Measurements from ENCODE around the gene NEAT1. TPM values are rescaled to one million over a fixed set of nuclear protein-coding genes. Genes with fewer than 3 reads are reported as not detected.

NEAT1 gene
- total RNA-seq, 1 donor from 2014 or later = 269 TPM

GRCh38 chr11:65435411-65435931 is 12.9 kb downstream of the NEAT1 start:
- Mint-ChIP-seq H3K4me1 (peaks cover 8% of the 10 kb centered on the region), H3K4me3 (no peak overlapping the region), H3K27me3 (ENCODE audit: low read depth) (no peaks in the 10 kb centered on the region), H3K27ac (no peak overlapping the region), H3K36me3 (peaks cover 48% of the 10 kb centered on the region), H3K9me3 (no peaks in the 10 kb centered on the region)
- no peak for TF ChIP-seq CTCF (IDR thresholded peaks at IDR 0.05; ENCODE audit: unreplicated experiment)
- no peak for DNase-seq (ENCODE audit: low spot score in 2 of 2, unreplicated experiment in 2 of 2)

- DNase-seq (ENCODE audit: low spot score in 2 of 2, unreplicated experiment in 2 of 2) = no peak
- TF ChIP-seq CTCF (IDR thresholded peaks at IDR 0.05; ENCODE audit: unreplicated experiment) = no peak
- Mint-ChIP-seq H3K9me3 (no peaks in the 10 kb centered on the region), H3K27ac (no peak overlapping the region), H3K27me3 (ENCODE audit: low read depth) (no peaks in the 10 kb centered on the region), H3K4me3 (no peak overlapping the region), H3K36me3 (peaks cover 51% of the 10 kb centered on the region), H3K4me1 (peaks cover 8% of the 10 kb centered on the region)
Measured at GRCh38 chr11:65435981-65436411, 13.4 kb downstream of the NEAT1 start.

- TF ChIP-seq CTCF (IDR thresholded peaks at IDR 0.05; ENCODE audit: unreplicated experiment) = no peak
- Mint-ChIP-seq H3K9me3 (no peaks in the 10 kb centered on the region), H3K4me1 (peaks cover 10% of the 10 kb centered on the region), H3K4me3 (no peak overlapping the region), H3K36me3 (peaks cover 52% of the 10 kb centered on the region), H3K27ac (no peak overlapping the region), H3K27me3 (ENCODE audit: low read depth) (no peaks in the 10 kb centered on the region)
- no peak for DNase-seq (ENCODE audit: low spot score in 2 of 2, unreplicated experiment in 2 of 2)
Measured at GRCh38 chr11:65436412-65437032, 13.9 kb downstream of the NEAT1 start.

- TF ChIP-seq CTCF (IDR thresholded peaks at IDR 0.05; ENCODE audit: unreplicated experiment) = no peak
- Mint-ChIP-seq H3K27ac (no peak overlapping the region), H3K36me3 (peaks cover 47% of the 10 kb centered on the region), H3K27me3 (ENCODE audit: low read depth) (no peaks in the 10 kb centered on the region), H3K4me3 (no peak overlapping the region), H3K9me3 (no peaks in the 10 kb centered on the region), H3K4me1 (peaks cover 14% of the 10 kb centered on the region)
- DNase-seq (ENCODE audit: low spot score in 2 of 2, unreplicated experiment in 2 of 2) = no peak
Measured at GRCh38 chr11:65437436-65438227, 15.0 kb downstream of the NEAT1 start.

GRCh38 chr11:65438257-65439151 is 15.9 kb downstream of the NEAT1 start:
- no peak overlapping the region for H3K4me3 Mint-ChIP-seq
- no peak overlapping the region for H3K27ac Mint-ChIP-seq

More at GRCh38 chr11:65438257-65439151, 15.9 kb downstream of the NEAT1 start:
- Mint-ChIP-seq H3K4me1 (peaks cover 20% of the 10 kb centered on the region), H3K27me3 (ENCODE audit: low read depth) (no peaks in the 10 kb centered on the region), H3K36me3 (peaks cover 40% of the 10 kb centered on the region), H3K9me3 (no peaks in the 10 kb centered on the region)
- DNase-seq (ENCODE audit: low spot score in 2 of 2, unreplicated experiment in 2 of 2) = no peak
- no peak for TF ChIP-seq CTCF (IDR thresholded peaks at IDR 0.05; ENCODE audit: unreplicated experiment)
